ENCODE data around the gene AGK. TPM values are rescaled to one million over a fixed set of nuclear protein-coding genes. Genes with fewer than 3 reads are reported as not detected.
A peak's percentile ranks its signal among the peaks of the same experiment; 100 is the strongest.

The AGK gene
- 25.5 TPM for total RNA-seq

GRCh38 chr7:141551094-141551781 lies at the start of gene AGK:
Gene AGK (plus strand): TSS chr7:141551410. CDS start chr7:141555467, 4,057 bp downstream.
- H3K4me1 ChIP-seq (ENCODE audit: insufficient read depth, low read length) = peaks cover 18% of the 10 kb centered on the region
- no peaks in the 10 kb centered on the region for H3K9me3 ChIP-seq (ENCODE audit: low read depth, low read length)
- no peaks in the 10 kb centered on the region for H3K27me3 ChIP-seq (ENCODE audit: insufficient read depth, low read length)
- peak within 1 kb of the TSS; percentile 66 for H3K4me3 ChIP-seq (ENCODE audit: low read length)

GRCh38 chr7:141501451-141501850 lies 49.8 kb upstream of the AGK start:
- no peak overlapping the region for H3K4me3 ChIP-seq (ENCODE audit: low read length)
- no peaks in the 10 kb centered on the region for H3K9me3 ChIP-seq (ENCODE audit: low read depth, low read length)
- H3K27me3 ChIP-seq (ENCODE audit: insufficient read depth, low read length) = no peaks in the 10 kb centered on the region
- H3K4me1 ChIP-seq (ENCODE audit: insufficient read depth, low read length) = no peaks in the 10 kb centered on the region

GRCh38 chr7:141511316-141511675 lies 39.9 kb upstream of the AGK start:
- peaks cover 41% of the 10 kb centered on the region for H3K27me3 ChIP-seq (ENCODE audit: insufficient read depth, low read length)
- no peak overlapping the region for H3K4me3 ChIP-seq (ENCODE audit: low read length)
- H3K9me3 ChIP-seq (ENCODE audit: low read depth, low read length) = no peaks in the 10 kb centered on the region
- H3K4me1 ChIP-seq (ENCODE audit: insufficient read depth, low read length) = peaks cover 7% of the 10 kb centered on the region

- Histone ChIP-seq H3K4me3 (ENCODE audit: low read length) (no peak overlapping the region), H3K9me3 (ENCODE audit: low read depth, low read length) (no peaks in the 10 kb centered on the region), H3K4me1 (ENCODE audit: insufficient read depth, low read length) (peaks cover 7% of the 10 kb centered on the region), H3K27me3 (ENCODE audit: insufficient read depth, low read length) (peaks cover 41% of the 10 kb centered on the region)
These were observed 39.4 kb upstream of the AGK start for GRCh38 chr7:141511676-141512396.

- H3K9me3 ChIP-seq (ENCODE audit: low read depth, low read length) = no peaks in the 10 kb centered on the region
- H3K27me3 ChIP-seq (ENCODE audit: insufficient read depth, low read length) = peaks cover 41% of the 10 kb centered on the region
- no peak overlapping the region for H3K4me3 ChIP-seq (ENCODE audit: low read length)
- peaks cover 7% of the 10 kb centered on the region for H3K4me1 ChIP-seq (ENCODE audit: insufficient read depth, low read length)
These were observed 38.6 kb upstream of the AGK start for GRCh38 chr7:141512597-141512996.

GRCh38 chr7:141513720-141514119 lies 37.5 kb upstream of the AGK start:
- Histone ChIP-seq H3K4me1 (ENCODE audit: insufficient read depth, low read length) (peaks cover 7% of the 10 kb centered on the region), H3K4me3 (ENCODE audit: low read length) (no peak overlapping the region), H3K27me3 (ENCODE audit: insufficient read depth, low read length) (peaks cover 41% of the 10 kb centered on the region)

GRCh38 chr7:141515941-141516340 lies 35.3 kb upstream of the AGK start:
- no peak overlapping the region for H3K4me3 ChIP-seq (ENCODE audit: low read length)
- H3K9me3 ChIP-seq (ENCODE audit: low read depth, low read length) = no peaks in the 10 kb centered on the region
- peaks cover 7% of the 10 kb centered on the region for H3K4me1 ChIP-seq (ENCODE audit: insufficient read depth, low read length)
- H3K27me3 ChIP-seq (ENCODE audit: insufficient read depth, low read length) = peaks cover 31% of the 10 kb centered on the region

More at GRCh38 chr7:141513720-141514119, 37.5 kb upstream of the AGK start:
- no peaks in the 10 kb centered on the region for H3K9me3 ChIP-seq (ENCODE audit: low read depth, low read length)

GRCh38 chr7:141519623-141520022 lies 31.6 kb upstream of the AGK start:
- Histone ChIP-seq H3K27me3 (ENCODE audit: insufficient read depth, low read length) (peaks cover 4% of the 10 kb centered on the region), H3K4me1 (ENCODE audit: insufficient read depth, low read length) (no peaks in the 10 kb centered on the region), H3K4me3 (ENCODE audit: low read length) (no peak overlapping the region)

GRCh38 chr7:141522657-141523342 lies 28.4 kb upstream of the AGK start:
- Histone ChIP-seq H3K4me3 (ENCODE audit: low read length) (no peak overlapping the region), H3K9me3 (ENCODE audit: low read depth, low read length) (no peaks in the 10 kb centered on the region), H3K4me1 (ENCODE audit: insufficient read depth, low read length) (no peaks in the 10 kb centered on the region), H3K27me3 (ENCODE audit: insufficient read depth, low read length) (no peaks in the 10 kb centered on the region)

More at GRCh38 chr7:141519623-141520022, 31.6 kb upstream of the AGK start:
- H3K9me3 ChIP-seq (ENCODE audit: low read depth, low read length) = no peaks in the 10 kb centered on the region

GRCh38 chr7:141525973-141526514 lies 25.2 kb upstream of the AGK start:
- no peak overlapping the region for H3K4me3 ChIP-seq (ENCODE audit: low read length)
- no peaks in the 10 kb centered on the region for H3K27me3 ChIP-seq (ENCODE audit: insufficient read depth, low read length)
- H3K4me1 ChIP-seq (ENCODE audit: insufficient read depth, low read length) = no peaks in the 10 kb centered on the region
- H3K9me3 ChIP-seq (ENCODE audit: low read depth, low read length) = no peaks in the 10 kb centered on the region

- Histone ChIP-seq H3K4me3 (ENCODE audit: low read length) (no peak overlapping the region), H3K4me1 (ENCODE audit: insufficient read depth, low read length) (no peaks in the 10 kb centered on the region), H3K27me3 (ENCODE audit: insufficient read depth, low read length) (no peaks in the 10 kb centered on the region), H3K9me3 (ENCODE audit: low read depth, low read length) (no peaks in the 10 kb centered on the region)
These were observed 24.1 kb upstream of the AGK start for GRCh38 chr7:141527076-141527475.

GRCh38 chr7:141528399-141528798 lies 22.8 kb upstream of the AGK start:
- no peak overlapping the region for H3K4me3 ChIP-seq (ENCODE audit: low read length)
- H3K9me3 ChIP-seq (ENCODE audit: low read depth, low read length) = no peaks in the 10 kb centered on the region
- H3K27me3 ChIP-seq (ENCODE audit: insufficient read depth, low read length) = no peaks in the 10 kb centered on the region
- no peaks in the 10 kb centered on the region for H3K4me1 ChIP-seq (ENCODE audit: insufficient read depth, low read length)

- no peak overlapping the region for H3K4me3 ChIP-seq (ENCODE audit: low read length)
- H3K4me1 ChIP-seq (ENCODE audit: insufficient read depth, low read length) = no peaks in the 10 kb centered on the region
- H3K9me3 ChIP-seq (ENCODE audit: low read depth, low read length) = no peaks in the 10 kb centered on the region
- H3K27me3 ChIP-seq (ENCODE audit: insufficient read depth, low read length) = peaks cover 5% of the 10 kb centered on the region
These were observed 17.9 kb upstream of the AGK start for GRCh38 chr7:141533149-141533949.

Data from mononuclear cell (primary cell).